ENCODE measurements around the gene TJAP1.
"Not testable (repeated sequence)": the region's sequence is repeated elsewhere in the genome, so short reads cannot be mapped to it uniquely, and the experiment has no call there.

Gene TJAP1

DNA sequence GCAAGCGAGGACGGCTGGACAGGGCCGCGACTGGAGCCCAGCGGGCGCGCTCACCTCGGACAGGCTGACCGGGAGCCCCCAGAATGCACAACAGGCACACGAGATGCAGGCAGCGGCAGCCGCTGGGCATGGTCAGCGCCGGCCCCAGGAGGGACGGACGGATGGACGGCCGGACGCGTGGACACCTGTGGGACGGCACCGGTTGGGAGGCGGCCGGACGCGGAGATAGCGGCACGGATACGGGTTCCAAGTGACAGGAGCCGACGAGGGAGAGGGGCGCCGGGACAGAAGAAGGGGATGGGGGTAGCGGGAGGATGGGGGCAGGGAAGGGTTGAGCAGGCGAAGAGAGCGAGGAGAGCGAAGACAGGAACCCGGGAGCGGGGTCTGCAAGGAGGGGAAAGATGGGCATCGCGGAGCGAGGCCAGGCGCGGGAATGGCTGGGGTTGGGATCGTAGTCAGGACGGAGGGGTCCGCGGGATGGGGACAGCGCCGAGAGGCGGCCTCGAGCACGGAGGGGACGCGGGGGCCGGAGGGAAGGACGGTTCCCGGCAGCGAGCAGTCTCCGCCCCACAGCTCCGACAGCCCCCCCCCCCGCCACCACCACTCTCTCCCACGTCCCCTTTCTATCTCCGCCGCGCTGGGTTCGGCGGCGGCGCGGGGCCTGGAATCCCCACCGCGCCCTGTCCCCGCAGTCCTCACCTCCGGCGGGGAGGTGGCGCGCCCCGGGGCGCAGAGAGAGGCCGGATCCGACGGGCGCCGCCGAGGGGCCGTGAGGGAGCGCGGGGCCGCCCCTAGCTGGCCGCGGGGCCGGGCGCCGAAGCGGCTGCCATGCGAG lies 22.5 kb upstream of the TJAP1 start:
- peak in 1 of 2 experiments; percentile 22 for DNase-seq

- DNase-seq, result peak in 1 of 2 experiments; percentile 2
These were observed 21.6 kb upstream of the TJAP1 start, which contains the start of gene DLK2 for GRCh38 chr6:43455531-43456428. Gene DLK2 (minus strand): TSS chr6:43455548. CDS start chr6:43454825, 723 bp downstream.

DNA sequence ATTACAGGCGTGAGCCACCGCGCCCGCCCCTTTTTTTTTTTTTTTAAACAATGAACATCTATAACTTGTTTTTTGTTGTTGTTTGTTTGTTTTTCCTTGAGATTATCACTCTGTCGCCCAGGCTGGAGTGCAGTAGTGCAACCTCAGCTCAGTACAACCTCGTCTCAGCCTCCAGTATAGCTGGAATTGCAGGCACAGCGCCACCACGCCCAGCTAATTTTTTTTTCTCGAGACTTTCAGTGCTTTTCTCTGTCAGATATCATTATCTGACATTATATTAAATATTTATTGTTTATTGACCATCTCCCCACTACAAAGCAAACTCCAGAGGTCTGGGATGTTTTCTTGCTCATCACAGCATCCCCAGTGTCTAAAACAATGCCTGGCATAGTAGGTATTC lies 19.7 kb upstream of the TJAP1 start:
- no peak for DNase-seq

- not testable (repeated sequence) for DNase-seq
These were observed 19.2 kb upstream of the TJAP1 start for GRCh38 chr6:43458154-43458553.

DNA sequence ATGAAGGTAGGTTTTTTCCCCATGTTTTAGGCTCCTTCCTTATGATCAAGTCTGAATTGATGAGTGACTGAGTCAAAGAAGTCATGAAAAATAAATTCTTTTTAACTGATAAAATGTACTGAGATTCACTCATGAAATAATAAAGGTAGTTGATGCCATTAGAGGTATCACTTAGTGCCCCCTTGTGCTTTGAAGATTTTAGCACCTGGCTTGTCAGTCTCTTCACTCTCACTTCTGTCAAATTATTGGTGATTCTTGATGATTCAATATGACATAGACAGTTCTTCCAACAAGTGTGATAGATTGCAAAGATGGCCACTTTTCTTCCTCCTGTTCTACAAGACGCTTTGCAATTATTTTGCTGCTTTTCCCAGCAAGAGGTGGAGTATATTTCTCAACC lies 17.8 kb upstream of the TJAP1 start:
- DNase-seq, result no peak

- DNase-seq, result no peak
These were observed 17.3 kb upstream of the TJAP1 start for GRCh38 chr6:43460032-43460431.

- DNase-seq, result no peak
These were observed 15.4 kb upstream of the TJAP1 start for GRCh38 chr6:43461936-43462335.

- DNase-seq, result no peak
These were observed 13.0 kb upstream of the TJAP1 start for GRCh38 chr6:43464337-43464736.

DNA sequence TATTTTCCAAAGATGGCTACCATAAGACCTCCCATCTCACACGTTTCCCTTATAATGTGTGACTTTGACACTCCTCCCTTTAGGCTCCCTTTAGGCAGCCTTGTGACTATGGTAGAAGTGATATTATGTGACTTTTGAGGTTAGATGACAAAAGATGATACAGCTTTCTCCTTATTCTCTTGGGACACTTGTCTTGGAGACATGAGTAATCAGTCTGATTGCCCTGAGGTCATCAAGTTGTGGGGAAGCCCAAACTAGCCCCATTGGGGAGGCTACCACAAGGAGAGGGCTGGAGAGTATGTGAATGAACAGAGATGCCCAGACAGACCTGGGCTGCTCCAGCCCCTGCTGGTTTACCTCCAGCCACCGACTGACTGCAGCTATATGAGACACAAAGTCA lies 11.4 kb upstream of the TJAP1 start:
- DNase-seq, result no peak

- DNase-seq, result not testable (repeated sequence)
These were observed 10.1 kb upstream of the TJAP1 start for GRCh38 chr6:43467265-43467664.

- no peak for DNase-seq
These were observed 9.6 kb upstream of the TJAP1 start for GRCh38 chr6:43467752-43468151.

GRCh38 chr6:43468240-43468639 lies 9.1 kb upstream of the TJAP1 start:
- no peak for DNase-seq

DNA sequence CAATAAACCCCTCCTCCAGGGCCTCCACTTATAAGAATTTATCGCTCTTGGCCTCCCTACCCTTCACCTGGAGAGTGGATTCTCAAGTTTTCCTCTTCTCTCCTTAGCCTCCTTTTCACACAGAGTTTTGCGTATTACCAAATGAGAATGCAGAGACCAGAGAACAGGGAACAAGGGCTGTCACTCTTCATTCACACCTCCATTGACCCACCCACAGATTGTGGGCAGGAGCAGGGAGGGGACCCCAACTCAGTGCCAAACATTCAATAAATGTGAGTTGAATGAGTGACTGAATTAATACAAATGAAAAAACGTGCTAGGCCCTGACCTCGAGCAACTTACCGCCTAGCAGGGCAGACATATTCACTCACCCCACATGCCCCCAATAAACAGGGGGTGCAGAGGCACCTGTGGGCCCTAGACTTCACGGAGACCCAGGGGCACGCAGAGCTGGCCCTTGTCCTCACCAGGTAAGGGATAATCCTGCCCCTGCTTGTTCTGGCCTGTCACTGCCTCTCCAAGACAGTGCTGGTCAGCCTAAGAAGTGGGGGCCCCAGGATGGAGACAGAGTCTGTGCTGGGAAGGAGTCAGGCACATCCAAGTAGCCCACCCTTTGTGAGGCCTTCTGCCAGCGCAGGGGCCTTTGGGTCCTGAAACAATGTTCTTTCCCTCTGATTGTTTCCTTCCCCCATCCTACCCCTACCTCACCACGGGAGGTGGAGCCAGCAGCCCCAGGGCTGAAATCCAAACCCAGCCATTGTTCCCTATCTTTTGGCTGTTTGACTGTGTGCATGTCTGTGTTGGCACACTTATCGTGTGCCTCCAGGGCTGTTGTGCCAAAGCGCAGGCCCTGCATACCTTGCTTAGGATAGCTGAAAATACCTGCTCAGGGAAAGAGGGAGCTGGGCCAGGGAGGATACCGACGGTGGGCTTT lies 8.4 kb upstream of the TJAP1 start:
- no peak for DNase-seq

DNA sequence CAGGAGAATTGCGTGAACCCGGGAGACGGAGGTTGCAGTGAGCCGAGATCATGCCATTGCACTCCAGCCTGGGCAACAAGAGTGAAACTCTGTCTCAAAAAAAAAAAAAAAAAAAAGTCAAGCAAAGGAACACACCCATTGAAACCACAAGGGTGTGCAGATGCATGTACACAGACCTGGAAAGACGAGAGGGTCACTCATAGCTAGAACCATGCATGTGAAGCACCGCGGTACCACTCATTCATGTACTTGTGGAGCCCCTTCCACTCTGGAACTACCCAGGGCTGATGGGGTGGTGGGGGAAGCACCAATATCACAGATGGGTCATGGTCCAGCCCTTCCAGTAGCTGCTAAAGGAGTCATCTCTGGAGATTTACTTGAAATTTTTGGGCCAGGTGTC lies 7.4 kb upstream of the TJAP1 start:
- no peak for DNase-seq

DNA sequence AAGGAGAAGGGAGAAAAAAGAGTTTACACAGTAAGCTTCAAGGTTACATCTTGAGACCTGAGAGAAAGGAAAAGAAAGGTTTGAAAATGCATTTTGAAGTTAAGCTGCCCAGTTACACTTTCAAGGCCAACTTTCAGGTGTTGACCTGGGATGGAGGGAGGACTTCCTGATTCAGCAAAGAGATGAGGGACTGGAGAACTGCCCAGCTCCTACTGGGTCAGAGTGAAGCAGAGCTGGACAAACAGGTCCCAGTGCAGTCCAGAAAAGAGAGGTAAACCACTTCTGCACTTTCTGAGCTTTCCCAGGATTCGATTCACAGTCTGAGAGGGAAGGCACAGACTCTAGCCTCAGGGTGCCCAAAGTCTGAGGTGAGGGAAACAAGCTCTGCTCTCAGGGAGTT lies 6.0 kb upstream of the TJAP1 start:
- no peak for DNase-seq

DNA sequence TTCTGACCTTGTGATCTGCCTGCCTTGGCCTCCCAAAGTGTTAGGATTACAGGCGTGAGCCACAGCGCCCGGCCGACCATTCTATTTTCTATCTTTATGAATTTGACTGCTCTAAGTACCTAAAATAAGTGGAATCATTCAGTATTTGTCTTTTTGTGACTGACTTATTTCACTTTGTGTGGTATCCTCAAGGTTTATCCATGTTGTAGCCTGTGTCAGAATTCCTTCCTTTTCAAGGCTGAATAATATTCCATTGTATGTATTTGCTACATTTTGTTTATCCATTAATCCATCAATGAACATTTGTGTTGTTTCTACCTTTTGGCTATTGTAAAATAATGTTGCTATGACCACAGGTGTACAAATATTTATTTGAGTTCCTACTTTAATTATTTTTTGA lies 4.9 kb upstream of the TJAP1 start:
- DNase-seq, result no peak

DNA sequence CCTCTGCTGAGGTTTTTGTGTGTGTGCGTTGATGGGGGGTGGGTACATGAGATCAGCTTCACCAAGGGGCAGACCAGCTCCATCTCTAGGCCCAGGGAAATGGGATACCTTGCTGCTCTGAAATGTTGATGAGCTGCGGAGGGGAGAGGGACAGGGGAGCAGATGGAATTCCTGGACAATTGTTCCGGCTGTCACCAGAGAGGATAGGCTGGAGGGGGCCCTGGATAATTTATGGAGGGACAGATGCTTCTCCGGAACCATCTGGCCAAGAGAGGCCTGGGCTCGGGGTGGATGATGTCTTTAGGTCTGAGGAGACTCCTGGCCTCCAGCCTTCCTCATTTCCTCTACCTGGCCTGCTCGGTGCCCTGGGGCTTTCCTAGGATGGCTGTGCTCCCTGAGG lies 1.9 kb upstream of the TJAP1 start:
- no peak for DNase-seq

DNA sequence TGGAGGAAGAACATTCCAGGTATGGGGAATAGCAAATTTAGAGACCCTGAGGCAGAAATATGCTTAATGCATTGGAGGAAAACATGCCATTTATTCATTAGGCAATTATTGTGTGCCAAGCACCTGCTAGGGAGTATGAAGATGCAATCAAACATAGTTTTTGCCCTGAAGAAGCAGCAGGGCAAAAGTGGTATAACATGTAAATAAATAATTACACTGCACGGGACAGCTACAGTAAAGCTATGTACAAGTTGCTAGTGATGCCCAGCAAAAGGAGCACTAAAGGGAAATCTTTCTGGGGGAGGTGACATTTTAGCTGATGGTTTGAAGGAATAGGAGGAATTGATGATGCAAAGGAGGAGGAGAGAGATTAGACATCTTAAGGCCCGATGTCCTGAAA lies 624 bp upstream of the TJAP1 start:
- no peak for DNase-seq

DNA sequence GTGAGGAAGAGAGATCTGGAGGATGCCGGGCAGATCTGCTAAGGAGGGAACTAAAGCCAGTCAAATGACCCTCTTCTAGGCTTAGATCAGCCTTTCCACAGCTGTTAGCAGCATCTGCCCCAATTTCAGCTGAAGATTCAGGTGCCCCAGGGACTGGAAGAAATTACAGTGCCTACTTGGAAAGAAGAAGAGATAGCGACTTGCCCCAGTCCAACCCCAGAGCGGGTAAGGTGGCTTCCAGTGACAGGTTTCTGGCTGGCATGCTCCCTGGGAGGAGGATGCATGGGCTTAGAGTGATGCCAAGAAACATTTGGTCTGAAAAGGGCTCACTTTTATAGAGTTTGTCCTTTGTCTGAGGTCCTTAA lies 620 bp downstream of the TJAP1 start:
- DNase-seq, result no peak

- no peak for DNase-seq
These were observed 3.7 kb downstream of the TJAP1 start for GRCh38 chr6:43481075-43481474.

DNA sequence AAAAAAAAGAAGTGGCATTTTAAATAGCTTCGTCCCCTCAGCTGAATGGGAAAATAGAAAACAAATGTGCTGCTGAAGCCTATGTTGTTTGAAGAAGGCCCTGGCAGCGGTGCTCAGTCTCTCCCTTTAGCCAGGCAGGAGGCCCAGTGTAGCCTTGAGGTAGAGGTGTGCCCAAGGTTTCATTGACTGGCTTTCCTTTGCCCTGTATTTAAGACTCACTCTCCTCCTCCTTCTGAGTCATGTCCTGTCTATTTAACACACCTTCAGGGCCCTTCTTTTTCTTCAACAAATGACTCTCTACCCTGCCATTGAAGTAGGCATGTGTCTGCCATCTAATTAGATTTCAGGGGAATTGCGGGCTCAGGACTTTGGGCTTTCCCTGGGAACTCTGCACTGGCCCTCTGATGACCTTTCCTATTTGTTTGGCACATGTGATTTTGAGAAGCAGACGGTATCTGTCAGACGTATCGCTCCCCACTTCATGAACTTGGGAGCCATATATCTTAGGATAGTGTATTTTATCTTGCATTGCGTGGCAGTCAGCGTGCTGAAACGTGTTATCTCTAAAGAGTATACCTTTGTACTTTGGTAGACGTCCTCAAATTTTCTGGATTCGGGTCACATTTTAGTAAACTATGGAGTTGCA lies 4.3 kb downstream of the TJAP1 start:
- DNase-seq, result no peak

GRCh38 chr6:43488667-43489276 lies 11.4 kb downstream of the TJAP1 start:
- DNase-seq, result no peak

Data from NCI-H187 (cell line).